ENCODE data around the gene GNAO1. TPM values are rescaled to one million over a fixed set of nuclear protein-coding genes. Genes with fewer than 3 reads are reported as not detected.

GNAO1 gene
- total RNA-seq, 1 donor from 2014 or later, result 12.7 TPM

DNA sequence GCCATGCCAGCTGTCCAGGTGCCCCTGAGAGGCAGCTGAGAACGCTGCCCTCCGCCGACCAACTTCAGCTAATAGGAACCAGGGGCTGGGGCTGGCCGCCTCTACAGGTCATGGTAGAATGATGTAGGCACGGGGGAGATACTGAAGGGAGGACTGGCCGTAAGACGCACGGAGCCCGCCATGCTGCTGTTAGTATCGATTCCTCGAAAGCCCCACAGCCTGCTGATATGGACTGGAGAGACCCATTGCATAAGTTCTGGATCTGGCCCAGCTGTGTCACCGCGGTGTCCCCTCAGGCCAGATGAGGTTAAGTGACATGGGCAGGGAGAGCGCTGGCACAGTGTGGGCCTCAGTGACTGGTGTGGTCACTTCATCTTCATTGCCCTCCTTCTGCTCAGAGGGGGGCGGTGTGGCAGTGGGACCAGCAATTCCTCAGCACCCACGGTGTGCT is 158.4 kb downstream of the GNAO1 start:
- no peak for DNase-seq (ENCODE audit: low spot score)

DNA sequence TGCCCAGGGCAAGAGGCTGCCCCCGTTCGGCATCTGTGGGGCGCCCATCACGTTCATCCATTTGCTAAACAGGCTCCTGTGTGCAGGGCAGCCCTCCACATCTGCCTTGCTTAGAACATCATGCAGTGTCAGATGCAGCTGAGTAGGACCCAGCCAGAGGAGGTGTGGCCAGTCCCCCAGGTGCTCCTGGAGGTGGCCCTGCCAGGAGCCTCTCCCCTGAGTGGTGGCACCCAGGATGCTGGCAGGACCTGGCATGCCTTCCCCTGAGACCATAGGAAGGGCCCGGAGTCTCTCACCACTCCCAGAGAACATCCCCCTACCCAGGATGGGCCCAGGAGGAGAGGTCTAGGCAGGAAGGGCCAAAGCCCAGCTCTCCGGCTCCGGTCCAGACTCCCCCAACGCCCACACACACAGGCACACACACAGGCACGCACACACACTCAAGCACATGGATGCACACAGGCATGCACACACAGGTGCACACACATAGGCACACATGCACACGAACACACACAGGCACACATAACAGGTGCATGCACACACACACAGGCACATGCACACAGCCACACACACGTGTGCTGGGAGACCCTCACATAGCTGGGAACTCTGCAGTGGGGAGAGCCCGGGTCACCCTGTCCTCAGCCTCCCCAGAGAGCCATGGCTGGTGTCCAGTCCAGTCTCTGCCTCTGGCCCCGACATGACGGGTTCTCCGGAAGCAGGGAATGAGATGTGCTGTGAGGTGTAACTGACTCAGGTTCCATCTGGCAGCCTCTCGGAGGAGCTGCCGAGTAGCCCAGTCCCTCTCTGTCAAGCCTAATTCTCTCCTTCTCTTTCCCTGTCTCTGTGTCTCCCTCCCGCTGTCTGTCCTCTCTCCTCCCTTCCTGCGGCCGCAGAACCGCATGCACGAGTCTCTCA is 159.5 kb downstream of the GNAO1 start:
- no peak for DNase-seq (ENCODE audit: low spot score)

DNA sequence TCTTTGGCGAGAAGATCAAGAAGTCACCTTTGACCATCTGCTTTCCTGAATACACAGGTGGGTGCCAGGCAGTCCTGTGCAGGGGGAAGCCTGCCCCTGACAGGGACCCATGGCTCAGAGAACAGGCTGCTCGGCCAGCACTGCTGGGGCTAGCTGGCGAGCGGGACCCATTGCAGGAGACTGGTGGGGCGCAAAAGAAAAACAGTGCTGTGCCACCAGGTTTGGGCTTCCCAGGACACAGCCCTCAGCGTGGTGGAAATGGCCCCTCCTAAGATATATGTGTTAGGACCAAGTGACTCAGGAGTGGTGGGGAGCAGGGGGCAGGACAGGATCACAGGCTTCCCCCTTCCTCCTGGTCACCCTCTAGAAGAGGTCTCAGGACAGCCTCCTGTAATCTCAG is 160.2 kb downstream of the GNAO1 start:
- no peak for DNase-seq (ENCODE audit: low spot score)

DNA sequence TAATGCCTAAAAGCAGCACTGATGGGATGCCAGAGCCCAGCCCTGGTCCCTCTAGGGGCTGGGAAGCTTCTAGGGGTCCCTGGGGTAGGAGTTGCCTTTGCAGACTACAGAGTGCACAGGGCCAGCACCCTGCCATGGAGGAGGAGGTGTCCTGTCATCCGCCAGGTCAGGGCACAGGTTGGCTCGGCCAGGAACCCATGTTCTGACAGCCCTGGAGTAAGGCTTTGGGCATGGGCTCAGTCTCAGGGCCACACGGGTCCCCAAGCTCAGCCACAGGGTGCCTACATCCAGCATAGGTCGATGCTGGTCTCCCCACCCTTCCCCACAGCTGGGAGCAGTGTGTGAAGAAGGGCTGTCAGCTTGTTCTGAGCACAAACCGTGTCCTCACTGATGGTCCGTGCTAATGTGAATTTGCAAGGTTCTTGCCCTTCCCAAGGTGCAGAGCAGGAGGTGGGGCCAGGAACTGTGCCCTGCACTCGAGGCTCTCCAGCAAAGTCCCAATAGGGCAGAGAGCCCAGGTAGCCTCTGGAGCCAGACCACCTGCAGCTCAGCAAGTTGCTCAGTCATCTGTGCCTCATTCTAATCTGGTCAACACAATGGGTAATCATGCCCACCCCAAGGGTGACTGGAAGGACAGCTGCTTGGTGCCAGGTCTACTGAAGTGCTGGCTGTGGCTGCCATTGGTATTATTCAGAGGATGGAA is 161.2 kb downstream of the GNAO1 start:
- no peak for DNase-seq (ENCODE audit: low spot score)

GRCh38 chr16:56353054-56353921 is 162.0 kb downstream of the GNAO1 start:
- DNase-seq (ENCODE audit: low spot score), result no peak

- no peak for DNase-seq (ENCODE audit: low spot score)
These were observed 162.7 kb downstream of the GNAO1 start for GRCh38 chr16:56354016-56354415.

GRCh38 chr16:56354746-56355145 is 163.5 kb downstream of the GNAO1 start:
- no peak for DNase-seq (ENCODE audit: low spot score)

- DNase-seq (ENCODE audit: low spot score), result no peak
These were observed 163.9 kb downstream of the GNAO1 start for GRCh38 chr16:56355221-56355620.

GRCh38 chr16:56355786-56356275 is 164.5 kb downstream of the GNAO1 start:
- DNase-seq (ENCODE audit: low spot score), result no peak

DNA sequence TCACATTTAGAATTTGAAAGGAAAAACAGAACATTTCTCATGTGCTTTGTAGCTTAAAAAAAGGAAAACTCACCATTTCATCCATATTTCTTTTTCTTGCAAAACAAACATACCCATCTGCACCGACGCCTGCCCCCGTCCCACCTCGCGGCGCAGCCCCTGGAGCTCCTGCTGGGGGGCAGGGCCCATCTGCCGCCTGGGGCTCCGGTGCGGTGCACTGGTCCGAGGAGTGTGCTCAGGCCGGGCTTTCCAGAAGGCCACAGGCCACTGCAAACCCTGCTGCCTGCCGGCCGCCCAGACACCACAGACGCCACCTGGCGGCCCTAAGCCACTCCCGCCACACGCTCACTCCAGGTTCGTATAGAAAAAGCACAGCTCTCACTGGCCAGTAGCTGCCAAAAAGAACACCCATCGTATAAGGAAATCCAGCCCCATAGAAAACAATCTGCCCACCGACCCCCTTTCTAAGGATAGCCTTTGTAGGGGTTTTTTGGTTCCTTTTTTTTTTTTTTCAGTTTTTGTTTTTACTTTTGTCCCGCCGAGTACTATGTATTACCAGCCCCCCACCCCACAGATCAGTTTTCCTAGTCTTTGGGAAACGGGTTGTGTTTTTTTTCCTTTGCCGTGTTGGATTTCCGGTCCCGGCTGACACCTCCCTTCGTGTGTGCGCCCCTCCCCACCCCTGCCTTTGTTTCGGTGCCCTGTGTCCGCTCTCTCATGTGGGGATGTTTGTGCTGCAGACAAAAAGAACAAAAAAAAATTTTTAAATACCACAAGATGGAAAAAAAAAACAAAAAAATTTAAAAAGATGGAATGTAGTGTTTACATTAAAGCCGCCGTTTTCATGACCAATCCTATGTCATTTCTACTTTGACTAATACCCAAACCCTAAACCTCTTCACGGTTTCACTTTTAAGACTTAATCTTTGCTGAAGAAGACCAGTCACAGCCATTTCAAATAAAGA is 165.3 kb downstream of the GNAO1 start:
- DNase-seq (ENCODE audit: low spot score), result peak; percentile 76

DNA sequence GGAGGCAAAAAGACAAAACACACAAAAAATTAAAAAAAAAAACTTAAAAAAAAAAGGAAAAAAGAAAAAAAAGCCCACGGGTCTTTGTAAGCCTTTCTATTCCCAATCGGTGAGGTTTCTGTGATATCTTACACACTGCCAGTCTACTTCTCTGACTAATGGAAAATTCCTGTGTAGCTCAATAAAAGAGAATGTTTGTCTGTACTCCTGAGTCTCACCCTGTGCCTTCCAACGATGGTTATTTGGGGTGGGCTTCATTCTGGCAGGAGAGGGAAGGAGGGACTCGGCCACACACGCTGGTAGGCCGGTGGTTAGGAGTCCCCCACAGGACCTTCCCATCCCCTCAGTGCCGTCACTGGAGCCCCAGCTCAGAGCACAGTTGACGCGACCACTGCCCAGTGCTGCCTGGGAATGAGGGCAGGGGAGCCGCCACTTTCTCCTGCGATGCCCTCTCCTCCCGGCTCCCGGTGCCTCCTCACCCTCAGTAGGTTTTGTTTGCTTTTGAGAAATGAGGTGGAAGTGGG is 166.0 kb downstream of the GNAO1 start:
- DNase-seq (ENCODE audit: low spot score), result no peak

- DNase-seq (ENCODE audit: low spot score), result no peak
These were observed 166.6 kb downstream of the GNAO1 start for GRCh38 chr16:56357765-56358322.

DNA sequence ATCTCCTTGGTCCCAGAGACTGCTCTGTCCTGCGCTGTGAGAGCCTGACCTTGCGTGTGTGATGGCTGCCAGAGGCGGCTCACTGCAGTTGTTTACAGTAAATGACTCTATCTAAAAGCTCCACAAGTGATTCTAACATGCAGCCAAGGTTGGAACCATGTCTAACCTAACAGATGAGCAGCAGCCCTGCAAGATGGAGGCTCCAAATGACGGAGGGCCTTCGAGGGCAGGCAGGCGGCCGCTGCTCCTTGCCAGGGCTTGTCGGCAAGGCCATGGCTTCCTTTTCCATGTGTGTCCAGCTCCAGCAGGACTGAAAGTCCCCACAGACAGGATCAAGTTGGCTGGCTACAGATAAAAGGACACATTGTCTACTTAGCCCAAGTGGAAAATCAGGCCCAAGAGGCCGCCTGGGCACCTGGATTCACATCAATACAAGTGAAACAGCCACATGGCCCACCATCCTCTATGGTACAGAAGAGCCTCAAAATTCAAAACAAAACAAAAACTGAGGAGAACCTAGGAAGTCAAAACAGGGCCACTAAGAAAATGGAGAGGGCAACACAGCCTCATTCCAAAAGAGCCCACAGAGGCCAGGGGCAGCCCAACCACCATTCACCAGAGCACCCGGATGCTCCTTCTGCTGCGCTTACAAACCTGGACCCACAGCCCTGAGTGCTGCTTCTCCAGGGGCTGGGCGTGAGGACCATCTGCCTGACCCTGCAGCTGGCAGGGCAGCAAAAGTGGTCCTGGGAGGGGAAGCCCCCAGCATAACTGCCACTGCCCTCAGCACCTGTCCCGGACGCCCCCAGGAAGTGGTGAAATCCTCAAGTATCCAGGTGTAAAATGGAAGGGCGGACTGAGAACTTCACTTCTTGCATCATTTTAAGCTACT is 169.1 kb downstream of the GNAO1 start:
- no peak for DNase-seq (ENCODE audit: low spot score)

GRCh38 chr16:56362057-56362655 is 170.9 kb downstream of the GNAO1 start:
- DNase-seq (ENCODE audit: low spot score), result no peak

- DNase-seq (ENCODE audit: low spot score), result no peak
These were observed 171.4 kb downstream of the GNAO1 start for GRCh38 chr16:56362706-56363105.

GRCh38 chr16:56363181-56363716 is 172.0 kb downstream of the GNAO1 start:
- DNase-seq (ENCODE audit: low spot score), result no peak

DNA sequence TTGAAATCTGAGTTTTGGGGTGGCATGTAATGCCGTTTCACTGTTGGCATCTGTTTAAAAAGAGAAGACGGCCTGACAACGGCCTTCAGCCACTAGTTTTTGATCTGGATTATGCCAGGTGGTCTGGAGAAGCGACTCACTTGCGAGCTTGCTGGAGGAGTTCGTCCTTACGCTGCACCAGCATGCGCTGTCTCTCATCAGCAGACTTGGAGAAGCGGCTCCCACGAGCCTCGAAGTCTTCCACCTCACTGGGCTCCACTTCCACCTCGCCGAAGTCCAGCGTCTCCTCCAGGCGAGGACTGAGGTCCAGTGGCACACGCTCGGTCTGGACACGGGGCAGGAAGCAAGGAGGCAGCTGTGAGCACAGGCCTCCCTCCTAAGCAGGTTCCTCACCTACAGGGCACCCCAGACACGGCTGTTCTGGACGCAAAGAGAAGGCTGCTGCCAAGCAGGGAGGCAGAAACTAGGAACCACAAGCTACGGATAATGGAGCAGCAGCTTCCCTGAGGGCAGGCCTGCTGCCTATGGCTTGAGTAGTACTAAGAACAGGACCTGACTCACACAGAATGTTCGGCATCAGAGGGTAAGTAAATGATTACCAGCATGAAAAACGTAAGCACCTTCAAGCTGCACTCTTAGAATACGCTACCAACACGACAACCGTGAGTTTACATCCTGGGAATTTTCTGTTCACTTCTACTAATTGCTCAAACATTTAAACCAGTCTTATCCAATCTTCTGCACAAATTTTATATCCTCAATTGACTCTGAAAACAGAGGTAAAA is 172.7 kb downstream of the GNAO1 start:
- no peak for DNase-seq (ENCODE audit: low spot score)

Data from mucosa of gallbladder (tissue), 1 donor.